Measurements from ENCODE around the gene HDLBP.

GRCh38 chr2:241190291-241190981, 125.0 kb downstream of the HDLBP start:
- no peak for TF ChIP-seq CTCF (IDR thresholded peaks at IDR 0.05; ENCODE audit: insufficient read depth, low read length, poor library complexity, severe bottlenecking)
- no peak for TF ChIP-seq EZH2phosphoT487 (conservative IDR thresholded peaks at IDR 0.05; ENCODE audit: low read length)

All from SU-DHL-6 (cell line).